Lower lobe of right lung (tissue), 2 donors: Measurements from ENCODE around the gene MST1. TPM values are rescaled to one million over a fixed set of nuclear protein-coding genes. Genes with fewer than 3 reads are reported as not detected.

Experiments used
- ATAC-seq, 2 donors: fragments of 200-7000 bp; cut with Tn5 transposase; one replicate each; pipeline ENCODE4 v1.9.1; 2020 to 2022; ENCODE audit warnings: mild to moderate bottlenecking in 2 of 2, moderate library complexity in 2 of 2
- DNase-seq: peaks from one replicate; pipeline ENCODE4 v3.0.0-alpha.2; 2020
- H3K27ac ChIP-seq: fragments of 200-600 bp; one replicate; pipeline ENCODE4 v1.8.0; 2022
- H3K27me3 ChIP-seq: fragments of 200-600 bp; one replicate; pipeline ENCODE4 v1.8.0; 2022; ENCODE audit warnings: low read depth
- H3K36me3 ChIP-seq: fragments of 200-600 bp; one replicate; pipeline ENCODE4 v1.8.0; 2022; ENCODE audit warnings: mild to moderate bottlenecking
- H3K4me1 ChIP-seq: fragments of 200-600 bp; one replicate; pipeline ENCODE4 v1.8.0; 2022
- H3K4me3 ChIP-seq: fragments of 200-600 bp; one replicate; pipeline ENCODE4 v1.8.0; 2022; ENCODE audit warnings: mild to moderate bottlenecking
- H3K9me3 ChIP-seq: fragments of 200-600 bp; one replicate; pipeline ENCODE4 v1.8.0; 2022
- CTCF ChIP-seq: fragments of 200-600 bp; IDR thresholded peaks from one replicate; pipeline ENCODE4 v1.8.0; 2022; ENCODE audit warnings: antibody characterized with exemption, mild to moderate bottlenecking
- intact Hi-C: fragments of 100-400 bp; cut with DNase I; formaldehyde crosslinking; loops from one replicate; pipeline ENCODE4 v1.11.0; 2022
- total RNA-seq: library from RNA; stranded (reverse); fragmentation: NEBNext Ultra II Directional; extraction: Animal tissue kit (Norgen Biotek cat#: 25700); gene quantifications from one replicate; pipeline ENCODE4 v1.2.1, GENCODE V29; 2021
- donor health status: DM: no; HTN: yes; CAD: no; lungs with severe emphysema.

Gene MST1
- total RNA-seq, 1 donor from 2014 or later: 17.5 TPM

- Histone ChIP-seq H3K4me1 (peaks cover 19% of the 10 kb centered on the region), H3K36me3 (peaks cover 32% of the 10 kb centered on the region), H3K27me3 (no peaks in the 10 kb centered on the region), H3K27ac (no peak overlapping the region), H3K9me3 (no peaks in the 10 kb centered on the region), H3K4me3 (no peak overlapping the region)
- TF ChIP-seq CTCF: no peak
- ATAC-seq (no peak), DNase-seq (no peak)
- intact Hi-C loops: no loop called here
Measured at GRCh38 chr3:49716691-49717210, 27.5 kb upstream of the MST1 start.

- Histone ChIP-seq H3K4me1 (peaks cover 19% of the 10 kb centered on the region), H3K4me3 (no peak overlapping the region), H3K27ac (no peak overlapping the region), H3K27me3 (no peaks in the 10 kb centered on the region), H3K36me3 (peaks cover 28% of the 10 kb centered on the region), H3K9me3 (no peaks in the 10 kb centered on the region)
- ATAC-seq: no peak
- no peak for TF ChIP-seq CTCF
- intact Hi-C loops: no loop called here
- DNase-seq: no peak
Measured at GRCh38 chr3:49716169-49716568, 26.9 kb upstream of the MST1 start.

- ATAC-seq: no peak
- Histone ChIP-seq H3K9me3 (no peaks in the 10 kb centered on the region), H3K4me3 (no peak overlapping the region), H3K27me3 (no peaks in the 10 kb centered on the region), H3K36me3 (peaks cover 28% of the 10 kb centered on the region), H3K27ac (no peak overlapping the region), H3K4me1 (peaks cover 19% of the 10 kb centered on the region)
- no peak for TF ChIP-seq CTCF
- intact Hi-C loops: no loop called here
- DNase-seq: no peak
Measured at GRCh38 chr3:49715611-49716121, 26.4 kb upstream of the MST1 start.

GRCh38 chr3:49714728-49715550 is 25.7 kb upstream of the MST1 start:
- H3K4me3 ChIP-seq: no peak overlapping the region
- no peak for ATAC-seq
- H3K27ac ChIP-seq: no peak overlapping the region
- H3K9me3 ChIP-seq: no peaks in the 10 kb centered on the region
- peaks cover 15% of the 10 kb centered on the region for H3K4me1 ChIP-seq
- peaks cover 26% of the 10 kb centered on the region for H3K36me3 ChIP-seq
- no peaks in the 10 kb centered on the region for H3K27me3 ChIP-seq
- no peak for TF ChIP-seq CTCF
- DNase-seq: no peak
- intact Hi-C loops: no loop called here

- Histone ChIP-seq H3K27ac (no peak overlapping the region), H3K9me3 (no peaks in the 10 kb centered on the region), H3K36me3 (peaks cover 26% of the 10 kb centered on the region), H3K4me1 (peaks cover 3% of the 10 kb centered on the region), H3K4me3 (no peak overlapping the region), H3K27me3 (no peaks in the 10 kb centered on the region)
- no peak for DNase-seq
- intact Hi-C loops: no loop called here
- no peak for TF ChIP-seq CTCF
- no peak for ATAC-seq
Measured at GRCh38 chr3:49713336-49714105, 24.2 kb upstream of the MST1 start.
